Measurements from ENCODE around the gene SLC7A11.

Gene SLC7A11

GRCh38 chr4:138202686-138203085 is 39.5 kb downstream of the SLC7A11 start:
- no peak overlapping the region for H3K9ac ChIP-seq (ENCODE audit: low read length)
- no peak overlapping the region for H2AFZ ChIP-seq (ENCODE audit: low read length)
- no peak overlapping the region for H3K27ac ChIP-seq (ENCODE audit: low read depth, low read length, poor library complexity, severe bottlenecking)
- no peaks in the 10 kb centered on the region for H4K20me1 ChIP-seq (ENCODE audit: insufficient read depth, low read length)
- no peak overlapping the region for H3K4me2 ChIP-seq (ENCODE audit: low read length)
- H3K9me3 ChIP-seq (ENCODE audit: low read length), result no peaks in the 10 kb centered on the region
- H3K36me3 ChIP-seq (ENCODE audit: insufficient read depth, low read length), result no peaks in the 10 kb centered on the region
- H3K4me3 ChIP-seq (ENCODE audit: low read depth, low read length, poor library complexity, severe bottlenecking), result no peak overlapping the region
- TF ChIP-seq EZH2 (IDR thresholded peaks at IDR 0.05; ENCODE audit: borderline replicate concordance, low read length) (no peak), CTCF (IDR thresholded peaks at IDR 0.05; ENCODE audit: low read length) (no peak)
- peaks cover 12% of the 10 kb centered on the region for H3K4me1 ChIP-seq (ENCODE audit: insufficient read depth, low read length, severe bottlenecking)
- no peaks in the 10 kb centered on the region for H3K9me2 ChIP-seq (ENCODE audit: low read depth, low read length)
- H3K79me2 ChIP-seq (ENCODE audit: insufficient read depth, low read length), result no peaks in the 10 kb centered on the region
- no peaks in the 10 kb centered on the region for H3K27me3 ChIP-seq (ENCODE audit: insufficient read depth, low read length)
- H3F3A ChIP-seq (ENCODE audit: insufficient read depth, low read length), result no peaks in the 10 kb centered on the region

- Histone ChIP-seq H3K4me1 (ENCODE audit: insufficient read depth, low read length, severe bottlenecking) (peaks cover 12% of the 10 kb centered on the region), H3K9me2 (ENCODE audit: low read depth, low read length) (no peaks in the 10 kb centered on the region), H3K4me3 (ENCODE audit: low read depth, low read length, poor library complexity, severe bottlenecking) (no peak overlapping the region), H3K9ac (ENCODE audit: low read length) (no peak overlapping the region), H3K27ac (ENCODE audit: low read depth, low read length, poor library complexity, severe bottlenecking) (no peak overlapping the region), H3K36me3 (ENCODE audit: insufficient read depth, low read length) (no peaks in the 10 kb centered on the region), H3K79me2 (ENCODE audit: insufficient read depth, low read length) (no peaks in the 10 kb centered on the region), H3K9me3 (ENCODE audit: low read length) (no peaks in the 10 kb centered on the region), H4K20me1 (ENCODE audit: insufficient read depth, low read length) (no peaks in the 10 kb centered on the region), H3K27me3 (ENCODE audit: insufficient read depth, low read length) (no peaks in the 10 kb centered on the region), H3F3A (ENCODE audit: insufficient read depth, low read length) (no peaks in the 10 kb centered on the region), H3K4me2 (ENCODE audit: low read length) (no peak overlapping the region), H2AFZ (ENCODE audit: low read length) (no peak overlapping the region)
- no peak for TF ChIP-seq CTCF (IDR thresholded peaks at IDR 0.05; ENCODE audit: low read length)
- no peak for TF ChIP-seq EZH2 (IDR thresholded peaks at IDR 0.05; ENCODE audit: borderline replicate concordance, low read length)
Measured at GRCh38 chr4:138200236-138200590, 41.9 kb downstream of the SLC7A11 start.

- TF ChIP-seq CTCF (IDR thresholded peaks at IDR 0.05; ENCODE audit: low read length) (no peak), EZH2 (IDR thresholded peaks at IDR 0.05; ENCODE audit: borderline replicate concordance, low read length) (no peak)
- Histone ChIP-seq H3K9me3 (ENCODE audit: low read length) (no peaks in the 10 kb centered on the region), H3K9ac (ENCODE audit: low read length) (no peak overlapping the region), H3K4me2 (ENCODE audit: low read length) (no peak overlapping the region; the same call in 1 of the 2 replicates), H3F3A (ENCODE audit: insufficient read depth, low read length) (no peaks in the 10 kb centered on the region), H3K27ac (ENCODE audit: low read depth, low read length, poor library complexity, severe bottlenecking) (peak overlapping the region; percentile 28), H4K20me1 (ENCODE audit: insufficient read depth, low read length) (no peaks in the 10 kb centered on the region), H3K4me1 (ENCODE audit: insufficient read depth, low read length, severe bottlenecking) (peaks cover 12% of the 10 kb centered on the region), H3K27me3 (ENCODE audit: insufficient read depth, low read length) (no peaks in the 10 kb centered on the region), H3K79me2 (ENCODE audit: insufficient read depth, low read length) (no peaks in the 10 kb centered on the region), H3K4me3 (ENCODE audit: low read depth, low read length, poor library complexity, severe bottlenecking) (no peak overlapping the region), H2AFZ (ENCODE audit: low read length) (no peak overlapping the region), H3K9me2 (ENCODE audit: low read depth, low read length) (no peaks in the 10 kb centered on the region), H3K36me3 (ENCODE audit: insufficient read depth, low read length) (no peaks in the 10 kb centered on the region)
Measured at GRCh38 chr4:138199568-138200235, 42.4 kb downstream of the SLC7A11 start.
